IMR-90 (cell line): ENCODE data around the gene FBXW4. TPM values are rescaled to one million over a fixed set of nuclear protein-coding genes. Genes with fewer than 3 reads are reported as not detected.

Source experiments
- ATAC-seq: fragments of 200-7000 bp; cut with Tn5 transposase; 2 replicates; pipeline ENCODE4 v1.9.1; 2020; ENCODE audit warnings: low read depth, mild to moderate bottlenecking, moderate library complexity
- BruUV-seq: library from RNA; stranded (reverse); fragments of 400-500 nt; replicated peaks from 2 replicates; lab custom pipeline; 2021; lab: Mats Ljungman, UMichigan
- CTCF ChIA-PET: fragments of 300-600 bp; formaldehyde crosslinking; extraction: SDS; loops from one replicate; lab custom pipeline; 2021; ENCODE audit warnings: antibody characterized with exemption; lab: Yijun Ruan, JAX
- POLR2A ChIA-PET: fragments of 300-600 bp; sonication (Branson Sonifier 250); formaldehyde crosslinking; loops from one replicate; lab custom pipeline; 2022; ENCODE audit warnings: antibody characterized with exemption; ENCODE audit not compliant: unreplicated experiment; lab: Charles Lee
- DNase-seq: peaks from one replicate; pipeline ENCODE4 v3.0.0; 2013
- H2AFZ ChIP-seq: replicated peaks from 2 replicates; pipeline ENCODE3; 2013; ENCODE audit warnings: low read length, mild to moderate bottlenecking; ENCODE audit not compliant: poor library complexity
- H2AK5ac ChIP-seq: 2 replicates; pipeline ENCODE4 v1.6.1; 2013; ENCODE audit warnings: low read depth, low read length, inconsistent platforms
- H2AK9ac ChIP-seq: replicated peaks from 2 replicates; pipeline ENCODE3; 2013; ENCODE audit warnings: mild to moderate bottlenecking, low read depth, low read length, moderate library complexity; ENCODE audit not compliant: poor library complexity
- H2BK120ac ChIP-seq: 2 replicates; pipeline ENCODE4 v1.6.1; 2013; ENCODE audit warnings: low read depth, low read length, inconsistent platforms
- H2BK15ac ChIP-seq: 3 replicates; pipeline ENCODE4 v1.6.1; 2013; ENCODE audit warnings: low read depth, low read length, inconsistent platforms
- H2BK20ac ChIP-seq: 2 replicates; pipeline ENCODE4 v1.6.1; 2013; ENCODE audit warnings: low read depth, mild to moderate bottlenecking, inconsistent platforms, low read length, moderate library complexity
- H2BK5ac ChIP-seq: 2 replicates; pipeline ENCODE4 v1.6.1; 2013; ENCODE audit warnings: mild to moderate bottlenecking, low read depth, low read length, inconsistent platforms; ENCODE audit not compliant: poor library complexity, severe bottlenecking
- H3K14ac ChIP-seq: replicated peaks from 2 replicates; pipeline ENCODE4 v1.6.1; 2013; ENCODE audit warnings: low read depth, low read length, inconsistent platforms
- H3K18ac ChIP-seq: 2 replicates; pipeline ENCODE4 v1.6.1; 2013; ENCODE audit warnings: low read depth, low read length, control low read depth
- H3K23ac ChIP-seq: 2 replicates; pipeline ENCODE4 v1.6.1; 2013; ENCODE audit warnings: low read depth, low read length, inconsistent platforms
- H3K27ac ChIP-seq: 2 replicates; pipeline ENCODE4 v1.5.1; 2013; ENCODE audit warnings: mild to moderate bottlenecking, control low read depth, low read length; ENCODE audit not compliant: insufficient read depth
- H3K27me3 ChIP-seq: 2 replicates; pipeline ENCODE4 v1.6.1; 2013; ENCODE audit warnings: low read length; ENCODE audit not compliant: control insufficient read depth, insufficient read depth
- H3K36me3 ChIP-seq: 2 replicates; pipeline ENCODE4 v1.6.1; 2013; ENCODE audit warnings: low read length, mixed read lengths; ENCODE audit not compliant: control insufficient read depth, insufficient read depth
- H3K4ac ChIP-seq: 2 replicates; pipeline ENCODE4 v1.6.1; 2013; ENCODE audit warnings: low read depth, low read length, inconsistent platforms
- H3K4me1 ChIP-seq: 2 replicates; pipeline ENCODE4 v1.6.1; 2013; ENCODE audit warnings: low read length, mixed read lengths; ENCODE audit not compliant: control insufficient read depth, insufficient read depth
- H3K4me2 ChIP-seq: 2 replicates; pipeline ENCODE4 v1.6.1; 2013; ENCODE audit warnings: low read depth, mild to moderate bottlenecking, control low read depth, low read length, moderate library complexity
- H3K4me3 ChIP-seq: 2 replicates; pipeline ENCODE4 v1.5.1; 2013; ENCODE audit warnings: low read depth, mild to moderate bottlenecking, control low read depth, low read length, moderate library complexity; ENCODE audit not compliant: insufficient read depth
- H3K56ac ChIP-seq: 2 replicates; pipeline ENCODE4 v1.6.1; 2013; ENCODE audit warnings: low read length, inconsistent platforms; ENCODE audit not compliant: insufficient read depth; ENCODE audit errors: extremely low read depth
- H3K79me1 ChIP-seq, 2 experiments: 2 replicates each; pipeline ENCODE4 v1.6.1; 2013; ENCODE audit warnings: low read length in 2 of 2, inconsistent platforms in 1 of 2, low read depth in 1 of 2
- H3K9ac ChIP-seq: 2 replicates; pipeline ENCODE4 v1.6.1; 2013; ENCODE audit warnings: low read depth, low read length, control low read depth
- H3K9me1 ChIP-seq: 2 replicates; pipeline ENCODE4 v1.6.1; 2013; ENCODE audit warnings: low read length, inconsistent platforms; ENCODE audit not compliant: insufficient read depth
- H3K9me3 ChIP-seq: 2 replicates; pipeline ENCODE4 v1.6.1; 2013; ENCODE audit warnings: low read length; ENCODE audit not compliant: control insufficient read depth, insufficient read depth
- H4K20me1 ChIP-seq: 2 replicates; pipeline ENCODE4 v1.6.1; 2013; ENCODE audit warnings: low read length, inconsistent platforms; ENCODE audit not compliant: insufficient read depth
- H4K5ac ChIP-seq: 2 replicates; pipeline ENCODE4 v1.6.1; 2013; ENCODE audit warnings: mild to moderate bottlenecking, low read depth, low read length, control low read depth
- H4K8ac ChIP-seq, 2 experiments: 2 replicates each; pipeline ENCODE4 v1.6.1; 2013; ENCODE audit warnings: low read depth in 2 of 2, low read length in 2 of 2, control low read depth in 1 of 2, inconsistent platforms in 1 of 2
- H4K91ac ChIP-seq: 2 replicates; pipeline ENCODE4 v1.6.1; 2013; ENCODE audit warnings: low read depth, low read length, inconsistent platforms; ENCODE audit not compliant: insufficient read depth
- BHLHE40 ChIP-seq: fragments of 150-350 bp; IDR thresholded peaks from 2 replicates; pipeline ENCODE4 v1.6.1; 2016; ENCODE audit warnings: mild to moderate bottlenecking, low read depth, low read length
- CEBPB ChIP-seq: IDR thresholded peaks from 2 replicates; pipeline ENCODE4 v1.6.1; 2012; ENCODE audit warnings: low read depth, low read length, improper control_type of control experiment
- CHD1 ChIP-seq: IDR thresholded peaks from 2 replicates; pipeline ENCODE4 v1.6.1; 2012; ENCODE audit warnings: low read depth, low read length, improper control_type of control experiment
- ELK1 ChIP-seq: fragments of 150-350 bp; IDR thresholded peaks from 2 replicates; pipeline ENCODE4 v1.6.1; 2016; ENCODE audit warnings: low read depth, mild to moderate bottlenecking, low read length, moderate library complexity, borderline replicate concordance
- MAZ ChIP-seq: IDR thresholded peaks from 2 replicates; pipeline ENCODE4 v1.6.1; 2012; ENCODE audit warnings: low read depth, mild to moderate bottlenecking, low read length, improper control_type of control experiment, moderate library complexity, borderline replicate concordance
- MXI1 ChIP-seq: IDR thresholded peaks from 2 replicates; pipeline ENCODE4 v1.6.1; 2012; ENCODE audit warnings: low read depth, mild to moderate bottlenecking, low read length, moderate library complexity, borderline replicate concordance
- NFE2L2 ChIP-seq: fragments of 150-350 bp; IDR thresholded peaks from 2 replicates; pipeline ENCODE4 v1.6.1; 2016; ENCODE audit warnings: low read depth, mild to moderate bottlenecking, low read length
- POLR2A ChIP-seq: IDR thresholded peaks from 2 replicates; pipeline ENCODE4 v1.6.1; 2012; ENCODE audit warnings: mild to moderate bottlenecking, low read depth, low read length
- RFX5 ChIP-seq: IDR thresholded peaks from 2 replicates; pipeline ENCODE4 v1.8.0; 2012; ENCODE audit warnings: low read depth, mild to moderate bottlenecking, low read length, moderate library complexity
- USF2 ChIP-seq: fragments of 150-350 bp; IDR thresholded peaks from 2 replicates; pipeline ENCODE4 v1.6.1; 2017; ENCODE audit warnings: mild to moderate bottlenecking, antibody characterized with exemption, low read length, low read depth
- WGBS, 2 experiments: methylation state at CpG; one replicate each; pipeline versions ENCODE4 v1.1.5 to v1.1.7; 2013; ENCODE audit warnings: missing lambda C conversion rate in 2 of 2; ENCODE audit not compliant: insufficient read length in 1 of 2; ENCODE audit errors: extremely low coverage in 2 of 2; 5-methylcytosine and 5-hydroxymethylcytosine counted together
- dilution Hi-C: fragments of 300-500 bp; cut with HindIII; formaldehyde crosslinking; loops from one replicate; pipeline ENCODE4 v1.14.3; 2018; ENCODE audit warnings: low sequenced_read_pairs; ENCODE audit not compliant: unreplicated experiment
- in situ Hi-C: fragments of 300-500 bp; cut with MboI; formaldehyde crosslinking; loops from 3 replicates; pipeline ENCODE4 v1.14.3; 2019; ENCODE audit warnings: low sequenced_read_pairs, inconsistent platforms, mixed read lengths
- intact Hi-C: fragments of 100-400 bp; cut with micrococcal nuclease; formaldehyde crosslinking; loops from 2 replicates; pipeline ENCODE4 v1.10.0; 2022
- polyA plus RNA-seq, 3 experiments: library from polyadenylated mRNA; depleted of rRNA; stranded (reverse); fragments of >200 nt; gene quantifications; 2 replicates each; pipeline ENCODE4 v1.2.3, GENCODE V29; 2012; ENCODE audit warnings: low replicate concordance in 1 of 3
- total RNA-seq: library from RNA; depleted of rRNA; stranded (reverse); fragments of >200 nt; gene quantifications from 2 replicates; pipeline ENCODE4 v1.2.3, GENCODE V29; 2012

The FBXW4 gene
- total and polyA plus RNA-seq, 2 of the 4 experiments (the other 2 are of a cell fraction), result 19.3 to 26.7 TPM

- in situ Hi-C loops (no loop called here), intact Hi-C loops (no loop called here), dilution Hi-C loops (no loop called here)
- H4K5ac ChIP-seq, result no peak overlapping the region
- H2AFZ ChIP-seq, result no peak overlapping the region
- H3K4me3 ChIP-seq, result no peak overlapping the region
- H3K18ac ChIP-seq, result no peak overlapping the region
- 90% methylated on average over 2 of the region's 6 CpGs; no CpG with 5 or more reads in 1 of the 2 experiments for WGBS, 2 experiments
- H2BK120ac ChIP-seq, result no peak overlapping the region
- H3K14ac ChIP-seq, result no peak overlapping the region
- peaks cover 14% of the 10 kb centered on the region for H3K9me1 ChIP-seq
- no peak overlapping the region for H3K56ac ChIP-seq
- no peak overlapping the region for H3K4ac ChIP-seq
- no peaks in the 10 kb centered on the region for H3K27me3 ChIP-seq
- BruUV-seq, result no TSS peak
- H3K36me3 ChIP-seq, result peaks cover 29% of the 10 kb centered on the region
- H3K9me3 ChIP-seq, result no peaks in the 10 kb centered on the region
- H4K20me1 ChIP-seq, result peaks cover 4% of the 10 kb centered on the region; the same call in 1 of the 2 replicates
- H2AK5ac ChIP-seq, result no peak overlapping the region
- H3K4me2 ChIP-seq, result no peak overlapping the region
- CTCF ChIA-PET, result no interaction called here
- no peak overlapping the region for H2BK20ac ChIP-seq
- peaks cover 3% of the 10 kb centered on the region; the same call in 1 of the 2 replicates for H3K4me1 ChIP-seq
- no peak for TF ChIP-seq USF2
- TF ChIP-seq CHD1, result no peak
- TF ChIP-seq NFE2L2, result no peak
- TF ChIP-seq POLR2A, result no peak
- no peak for TF ChIP-seq ELK1
- TF ChIP-seq RFX5, result no peak
- no peak for TF ChIP-seq BHLHE40
- TF ChIP-seq MAZ, result no peak
- no peak for TF ChIP-seq MXI1
- no peak for TF ChIP-seq CEBPB
- no peak overlapping the region for H3K23ac ChIP-seq
- no peak overlapping the region for H4K8ac ChIP-seq
- ATAC-seq, result no peak
- POLR2A ChIA-PET, result no interaction called here
- H3K79me1 ChIP-seq, result no peaks in the 10 kb centered on the region
- H2BK15ac ChIP-seq, result no peak overlapping the region
- H3K9ac ChIP-seq, result no peak overlapping the region
- no peak overlapping the region for H4K91ac ChIP-seq
- no peak for DNase-seq
- no peak overlapping the region for H2BK5ac ChIP-seq
- no peak overlapping the region for H2AK9ac ChIP-seq
- H3K27ac ChIP-seq, result no peak overlapping the region
Observed at GRCh38 chr10:101672536-101672935, 22.4 kb downstream of the FBXW4 start.
